Nephron (organoid): Measurements from ENCODE around the gene SRGAP3.

Experiments
- H3K27ac Mint-ChIP-seq, 3 experiments: 2 replicates each; pipeline ENCODE4 v1.8.0; 2020; ENCODE audit warnings: mixed read lengths in 3 of 3, mild to moderate bottlenecking in 2 of 3, moderate library complexity in 1 of 3
- H3K27me3 Mint-ChIP-seq: 2 replicates; pipeline ENCODE4 v1.8.0; 2021; ENCODE audit warnings: low read depth, mild to moderate bottlenecking, moderate library complexity, mixed read lengths
- H3K36me3 Mint-ChIP-seq: 2 replicates; pipeline ENCODE4 v1.8.0; 2020; ENCODE audit warnings: low read depth, mixed read lengths
- H3K4me1 Mint-ChIP-seq: 2 replicates; pipeline ENCODE4 v1.8.0; 2020; ENCODE audit warnings: mixed read lengths
- H3K4me3 Mint-ChIP-seq, 3 experiments: 2 replicates each; pipeline ENCODE4 v1.8.0; 2020; ENCODE audit warnings: mild to moderate bottlenecking in 3 of 3, mixed read lengths in 3 of 3, moderate library complexity in 2 of 3
- H3K9me3 Mint-ChIP-seq: 2 replicates; pipeline ENCODE4 v1.8.0; 2020; ENCODE audit warnings: mixed read lengths
- TF ChIP-seq, protein P1 (sequence below), 3 experiments: fragments of 200-600 bp; sonication (generic); IDR thresholded peaks; one replicate each; pipeline ENCODE4 v1.5.0; 2021; ENCODE audit warnings: antibody characterized with exemption in 3 of 3; ENCODE audit not compliant: unreplicated experiment in 3 of 3

SRGAP3 gene

DNA sequence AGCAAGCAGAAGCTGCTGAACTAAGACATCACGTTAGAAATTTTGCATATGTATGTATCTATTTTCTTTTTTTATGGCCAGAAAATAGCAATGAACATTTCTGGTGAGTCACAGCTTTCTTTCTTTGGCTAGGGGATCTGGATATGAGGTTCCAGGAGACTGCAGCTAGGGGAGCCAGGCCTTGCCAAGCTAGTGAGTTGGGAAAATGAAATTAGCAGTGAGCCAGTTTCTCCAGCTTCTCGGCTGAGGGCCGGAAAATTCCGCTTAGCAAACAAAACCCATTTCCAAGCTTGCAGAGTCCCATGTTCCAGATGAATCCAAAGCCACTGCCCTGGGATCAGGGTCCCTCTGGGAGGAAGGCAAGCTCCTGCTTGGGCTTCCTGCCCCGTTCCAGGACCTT, 137.6 kb downstream of the SRGAP3 start:
- Mint-ChIP-seq H3K9me3 (no peaks in the 10 kb centered on the region), H3K4me1 (peaks cover 34% of the 10 kb centered on the region), H3K36me3 (peaks cover 22% of the 10 kb centered on the region), H3K4me3 (no peak overlapping the region), H3K27me3 (peaks cover 9% of the 10 kb centered on the region), H3K27ac (peak overlapping the region in 2 of 3 experiments; percentile 27 to 68)
- TF ChIP-seq, protein P1, sequence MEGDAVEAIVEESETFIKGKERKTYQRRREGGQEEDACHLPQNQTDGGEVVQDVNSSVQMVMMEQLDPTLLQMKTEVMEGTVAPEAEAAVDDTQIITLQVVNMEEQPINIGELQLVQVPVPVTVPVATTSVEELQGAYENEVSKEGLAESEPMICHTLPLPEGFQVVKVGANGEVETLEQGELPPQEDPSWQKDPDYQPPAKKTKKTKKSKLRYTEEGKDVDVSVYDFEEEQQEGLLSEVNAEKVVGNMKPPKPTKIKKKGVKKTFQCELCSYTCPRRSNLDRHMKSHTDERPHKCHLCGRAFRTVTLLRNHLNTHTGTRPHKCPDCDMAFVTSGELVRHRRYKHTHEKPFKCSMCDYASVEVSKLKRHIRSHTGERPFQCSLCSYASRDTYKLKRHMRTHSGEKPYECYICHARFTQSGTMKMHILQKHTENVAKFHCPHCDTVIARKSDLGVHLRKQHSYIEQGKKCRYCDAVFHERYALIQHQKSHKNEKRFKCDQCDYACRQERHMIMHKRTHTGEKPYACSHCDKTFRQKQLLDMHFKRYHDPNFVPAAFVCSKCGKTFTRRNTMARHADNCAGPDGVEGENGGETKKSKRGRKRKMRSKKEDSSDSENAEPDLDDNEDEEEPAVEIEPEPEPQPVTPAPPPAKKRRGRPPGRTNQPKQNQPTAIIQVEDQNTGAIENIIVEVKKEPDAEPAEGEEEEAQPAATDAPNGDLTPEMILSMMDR (IDR thresholded peaks at IDR 0.05; ENCODE audit: unreplicated experiment in 3 of 3), result no peak

DNA sequence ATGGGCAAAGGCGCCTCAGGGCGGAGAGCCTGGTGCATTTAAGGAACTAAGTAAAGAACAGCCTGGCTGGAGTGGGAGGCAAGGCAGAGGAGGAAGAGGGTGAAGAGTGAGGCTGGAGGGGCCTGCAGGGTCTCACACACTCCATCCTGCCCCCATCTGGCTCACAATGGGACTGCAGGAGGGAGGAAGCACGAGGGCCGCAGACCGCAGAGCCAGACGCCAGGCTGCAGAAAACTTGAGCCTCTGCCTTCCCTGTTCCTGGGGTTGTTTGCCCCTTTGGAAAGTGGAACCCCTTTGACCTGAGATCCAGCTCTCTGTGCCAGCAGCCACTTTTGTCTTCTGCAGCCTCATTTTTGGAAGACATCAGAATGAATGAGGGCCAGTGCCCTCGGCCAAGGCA, 138.0 kb downstream of the SRGAP3 start:
- TF ChIP-seq, protein P1 (IDR thresholded peaks at IDR 0.05; ENCODE audit: unreplicated experiment in 3 of 3), result no peak
- Mint-ChIP-seq H3K36me3 (peaks cover 22% of the 10 kb centered on the region), H3K27ac (peak overlapping the region in 2 of 3 experiments; percentile 30 to 68), H3K27me3 (peaks cover 9% of the 10 kb centered on the region), H3K9me3 (no peaks in the 10 kb centered on the region), H3K4me3 (no peak overlapping the region), H3K4me1 (peaks cover 30% of the 10 kb centered on the region)

DNA sequence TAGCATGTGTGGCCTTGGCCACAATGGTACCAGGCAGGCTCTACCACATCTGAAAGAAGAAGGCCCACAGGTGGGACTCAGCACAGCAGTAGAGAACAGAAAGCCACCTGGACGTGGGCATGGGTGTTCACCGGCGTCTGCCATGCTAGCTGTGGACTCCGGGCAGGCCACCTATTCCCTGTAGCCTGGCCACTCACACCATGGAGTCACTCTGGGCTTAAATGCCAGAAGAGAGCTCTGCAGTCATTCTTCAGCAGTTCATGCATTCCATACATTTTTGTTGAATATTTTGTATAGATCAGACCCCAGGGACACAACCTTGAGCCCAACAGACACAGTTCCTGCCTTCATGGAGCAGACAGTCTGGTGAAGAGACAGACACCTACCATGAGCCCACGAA, 138.6 kb downstream of the SRGAP3 start:
- H3K27me3 Mint-ChIP-seq, result peaks cover 9% of the 10 kb centered on the region
- H3K27ac Mint-ChIP-seq, result peak overlapping the region in 2 of 3 experiments; percentile 30 to 68
- peaks cover 30% of the 10 kb centered on the region for H3K4me1 Mint-ChIP-seq
- H3K9me3 Mint-ChIP-seq, result no peaks in the 10 kb centered on the region
- TF ChIP-seq, protein P1 (IDR thresholded peaks at IDR 0.05; ENCODE audit: unreplicated experiment in 3 of 3), result no peak
- H3K4me3 Mint-ChIP-seq, result no peak overlapping the region
- H3K36me3 Mint-ChIP-seq, result peaks cover 22% of the 10 kb centered on the region

DNA sequence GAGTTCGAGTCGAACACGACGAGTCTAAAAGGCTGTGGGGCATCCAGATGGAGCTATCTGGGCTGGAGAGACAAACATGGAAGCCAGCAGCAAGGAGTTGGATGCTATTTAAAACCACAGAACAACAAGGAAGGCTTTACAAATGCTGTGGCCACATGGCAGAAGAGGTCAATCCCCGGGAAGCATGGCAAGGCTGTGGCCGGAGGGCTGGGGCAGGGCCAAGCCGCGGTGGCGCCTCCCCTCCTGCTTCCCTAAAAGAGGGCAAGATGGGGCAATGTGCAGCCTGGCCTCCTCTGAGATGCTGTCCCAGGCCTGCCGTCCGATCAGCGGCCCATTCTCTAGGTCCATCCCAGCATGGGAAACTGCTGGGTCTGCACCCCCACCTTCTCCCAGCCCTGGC, 139.1 kb downstream of the SRGAP3 start:
- TF ChIP-seq, protein P1 (IDR thresholded peaks at IDR 0.05; ENCODE audit: unreplicated experiment in 3 of 3), result no peak
- Mint-ChIP-seq H3K27me3 (peaks cover 9% of the 10 kb centered on the region), H3K9me3 (no peaks in the 10 kb centered on the region), H3K4me1 (peaks cover 34% of the 10 kb centered on the region), H3K4me3 (no peak overlapping the region), H3K27ac (peak overlapping the region in 1 of 3 experiments; percentile 34), H3K36me3 (peaks cover 22% of the 10 kb centered on the region)

DNA sequence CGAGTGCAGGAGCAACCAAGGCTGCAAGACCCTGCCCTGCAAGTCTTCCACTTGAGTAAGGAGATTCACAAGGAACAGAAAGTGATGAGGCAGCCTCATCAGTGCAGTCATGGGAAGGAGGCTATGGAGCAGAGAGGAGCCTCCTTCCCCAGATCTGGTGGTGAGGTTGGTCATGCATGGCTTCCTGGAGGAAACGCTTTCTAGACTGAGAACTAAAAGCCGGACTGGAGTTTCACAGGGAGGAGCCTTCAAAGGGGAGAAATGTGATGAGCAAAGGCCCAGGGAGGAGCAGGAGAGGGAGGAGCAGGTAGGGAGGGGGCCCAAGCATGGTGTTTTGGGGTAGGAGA, 139.9 kb downstream of the SRGAP3 start:
- H3K9me3 Mint-ChIP-seq, result no peaks in the 10 kb centered on the region
- H3K4me3 Mint-ChIP-seq, result no peak overlapping the region
- peaks cover 23% of the 10 kb centered on the region for H3K36me3 Mint-ChIP-seq
- peaks cover 37% of the 10 kb centered on the region for H3K4me1 Mint-ChIP-seq
- peak overlapping the region; percentile 12 to 34 (median 31) for H3K27ac Mint-ChIP-seq
- peaks cover 7% of the 10 kb centered on the region for H3K27me3 Mint-ChIP-seq
- TF ChIP-seq, protein P1 (IDR thresholded peaks at IDR 0.05; ENCODE audit: unreplicated experiment in 3 of 3), result no peak

DNA sequence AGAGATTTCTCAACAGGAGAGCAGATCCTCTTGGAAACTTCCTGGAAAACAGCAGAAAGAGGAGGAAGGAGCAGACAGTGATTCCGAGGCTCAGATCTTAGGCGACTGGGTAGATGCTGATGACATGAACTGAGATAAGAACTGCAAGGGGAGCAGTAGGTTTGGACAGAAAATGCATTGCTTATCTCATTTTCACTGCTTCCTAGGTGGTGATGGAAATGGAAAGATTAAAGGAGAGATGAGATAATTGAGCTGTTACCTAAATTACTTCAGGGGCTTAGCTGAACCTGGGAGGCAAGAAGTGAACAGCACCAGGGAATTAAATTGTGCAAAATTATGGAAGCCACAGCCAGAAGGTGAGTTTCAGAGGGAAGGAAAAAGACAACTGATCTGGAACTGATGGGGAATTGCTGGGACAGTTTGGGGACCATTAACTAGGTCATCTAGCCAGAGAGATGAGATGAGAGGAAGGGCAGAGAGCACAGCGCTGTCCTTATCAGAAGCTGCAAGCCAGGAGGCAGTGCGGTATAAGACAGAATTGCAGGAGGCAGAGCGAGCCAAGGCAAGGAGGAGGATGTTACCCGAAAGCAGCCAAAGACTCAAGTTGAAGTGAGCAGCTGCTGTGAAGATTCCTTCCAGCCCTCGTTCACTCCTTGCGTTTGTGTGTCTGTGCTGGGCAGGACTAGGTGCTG, 140.4 kb downstream of the SRGAP3 start:
- Mint-ChIP-seq H3K9me3 (no peaks in the 10 kb centered on the region), H3K4me1 (peaks cover 37% of the 10 kb centered on the region), H3K27ac (peak overlapping the region in 2 of 3 experiments; percentile 12 to 34), H3K4me3 (no peak overlapping the region), H3K36me3 (peaks cover 19% of the 10 kb centered on the region), H3K27me3 (peaks cover 4% of the 10 kb centered on the region)
- TF ChIP-seq, protein P1 (IDR thresholded peaks at IDR 0.05; ENCODE audit: unreplicated experiment in 3 of 3), result no peak
